ENCODE results near the gene ZNF428. TPM values are rescaled to one million over a fixed set of nuclear protein-coding genes. Genes with fewer than 3 reads are reported as not detected.

Gene ZNF428
- total and polyA plus RNA-seq, 4 donors, result 6.5 to 22.1 (median 14.4) TPM

DNA sequence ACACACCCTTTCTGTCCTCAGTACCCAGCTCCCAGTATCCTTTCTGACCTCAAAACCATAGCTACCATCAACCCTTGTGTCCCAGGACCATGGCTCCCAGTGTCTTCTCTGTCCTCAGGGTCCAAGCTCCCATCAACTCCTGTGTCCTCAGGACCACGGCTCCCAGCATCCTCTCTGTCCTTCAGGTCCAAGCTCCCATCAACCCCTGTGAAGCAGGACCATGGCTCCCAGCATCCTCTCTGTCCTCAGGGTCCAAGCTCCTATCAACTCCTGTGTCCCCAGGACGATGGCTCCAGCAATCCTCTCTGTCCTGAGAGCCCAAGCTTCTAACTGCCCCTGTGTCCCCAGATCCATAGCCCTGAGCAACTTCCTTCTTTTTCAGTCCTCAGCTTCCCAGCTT lies 21.9 kb upstream of the ZNF428 start:
- no peak for TF ChIP-seq FOXA1 (IDR thresholded peaks at IDR 0.05)
- no peak for TF ChIP-seq RXRA (IDR thresholded peaks at IDR 0.05)
- TF ChIP-seq TAF1 (conservative IDR thresholded peaks at IDR 0.05), result no peak
- TF ChIP-seq, protein P1, sequence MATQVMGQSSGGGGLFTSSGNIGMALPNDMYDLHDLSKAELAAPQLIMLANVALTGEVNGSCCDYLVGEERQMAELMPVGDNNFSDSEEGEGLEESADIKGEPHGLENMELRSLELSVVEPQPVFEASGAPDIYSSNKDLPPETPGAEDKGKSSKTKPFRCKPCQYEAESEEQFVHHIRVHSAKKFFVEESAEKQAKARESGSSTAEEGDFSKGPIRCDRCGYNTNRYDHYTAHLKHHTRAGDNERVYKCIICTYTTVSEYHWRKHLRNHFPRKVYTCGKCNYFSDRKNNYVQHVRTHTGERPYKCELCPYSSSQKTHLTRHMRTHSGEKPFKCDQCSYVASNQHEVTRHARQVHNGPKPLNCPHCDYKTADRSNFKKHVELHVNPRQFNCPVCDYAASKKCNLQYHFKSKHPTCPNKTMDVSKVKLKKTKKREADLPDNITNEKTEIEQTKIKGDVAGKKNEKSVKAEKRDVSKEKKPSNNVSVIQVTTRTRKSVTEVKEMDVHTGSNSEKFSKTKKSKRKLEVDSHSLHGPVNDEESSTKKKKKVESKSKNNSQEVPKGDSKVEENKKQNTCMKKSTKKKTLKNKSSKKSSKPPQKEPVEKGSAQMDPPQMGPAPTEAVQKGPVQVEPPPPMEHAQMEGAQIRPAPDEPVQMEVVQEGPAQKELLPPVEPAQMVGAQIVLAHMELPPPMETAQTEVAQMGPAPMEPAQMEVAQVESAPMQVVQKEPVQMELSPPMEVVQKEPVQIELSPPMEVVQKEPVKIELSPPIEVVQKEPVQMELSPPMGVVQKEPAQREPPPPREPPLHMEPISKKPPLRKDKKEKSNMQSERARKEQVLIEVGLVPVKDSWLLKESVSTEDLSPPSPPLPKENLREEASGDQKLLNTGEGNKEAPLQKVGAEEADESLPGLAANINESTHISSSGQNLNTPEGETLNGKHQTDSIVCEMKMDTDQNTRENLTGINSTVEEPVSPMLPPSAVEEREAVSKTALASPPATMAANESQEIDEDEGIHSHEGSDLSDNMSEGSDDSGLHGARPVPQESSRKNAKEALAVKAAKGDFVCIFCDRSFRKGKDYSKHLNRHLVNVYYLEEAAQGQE (IDR thresholded peaks at IDR 0.05), result no peak
- no peak for TF ChIP-seq RAD21 (IDR thresholded peaks at IDR 0.05)
- Histone ChIP-seq H3K27ac (ENCODE audit: low read depth in 1 of 2, low read length in 2 of 2) (no peak overlapping the region), H3K4me3 (ENCODE audit: low read depth in 1 of 3, low read length in 3 of 3) (no peak overlapping the region), H3K27me3 (ENCODE audit: control insufficient read depth in 4 of 4, insufficient read depth in 4 of 4, low read length in 3 of 4) (no peaks in the 10 kb centered on the region), H3K4me1 (ENCODE audit: control insufficient read depth in 4 of 4, insufficient read depth in 4 of 4, low read length in 3 of 4) (peaks cover 4 to 11% (median 9%) of the 10 kb centered on the region in 4 donors), H3K9me3 (ENCODE audit: control insufficient read depth in 4 of 4, low read length in 3 of 4) (peaks cover 0 to 4% (median 0%) of the 10 kb centered on the region in 4 donors), H3K36me3 (ENCODE audit: control insufficient read depth in 4 of 4, insufficient read depth in 3 of 4, low read depth in 1 of 4, low read length in 3 of 4) (no peaks in the 10 kb centered on the region), H3K9ac (ENCODE audit: low read depth in 1 of 2, low read length in 2 of 2) (no peak overlapping the region)
- 70% methylated on average over 2 of the region's 2 CpGs for WGBS
- DNase-seq (ENCODE audit: low spot score), result no peak

DNA sequence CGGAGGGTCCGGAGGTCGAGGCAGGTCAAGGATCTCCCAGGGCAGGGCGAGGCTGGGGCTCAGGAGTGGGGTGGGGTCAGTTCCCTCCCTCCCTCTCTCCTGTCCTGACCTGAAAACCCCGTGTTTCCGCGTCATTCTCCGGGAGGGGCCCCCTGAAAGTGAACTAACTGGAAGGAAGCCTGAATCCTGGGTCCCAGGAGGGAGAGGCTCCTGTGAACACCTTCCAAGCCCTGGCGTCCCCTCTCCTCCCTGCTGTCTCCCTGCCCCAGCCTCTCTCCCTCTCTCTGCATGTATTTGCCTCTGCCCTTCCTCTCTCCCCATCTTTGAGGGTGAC lies 21.0 kb upstream of the ZNF428 start:
- no peak overlapping the region for H3K9ac ChIP-seq (ENCODE audit: low read depth in 1 of 2, low read length in 2 of 2)

GRCh38 chr19:43639519-43640423 lies 20.3 kb upstream of the ZNF428 start, which contains the start of gene CADM4:
CADM4 (minus strand) TSS chr19:43639850; CDS start chr19:43639790, 60 bp downstream.
- no peaks in the 10 kb centered on the region for H3K27me3 ChIP-seq (ENCODE audit: control insufficient read depth in 4 of 4, insufficient read depth in 4 of 4, low read length in 3 of 4)
- no peak within 1 kb of the TSS for H3K9ac ChIP-seq (ENCODE audit: low read depth in 1 of 2, low read length in 2 of 2)
- H3K9me3 ChIP-seq (ENCODE audit: control insufficient read depth in 4 of 4, low read length in 3 of 4), result no peaks in the 10 kb centered on the region
- H3K27ac ChIP-seq (ENCODE audit: low read depth in 1 of 2, low read length in 2 of 2), result no peak within 1 kb of the TSS
- H3K4me1 ChIP-seq (ENCODE audit: control insufficient read depth in 4 of 4, insufficient read depth in 4 of 4, low read length in 3 of 4), result peaks cover 4 to 11% (median 9%) of the 10 kb centered on the region in 4 donors
- DNase-seq (ENCODE audit: low spot score), result peak; percentile 55
- 2% methylated on average over 110 of the region's 110 CpGs for WGBS
- H3K4me3 ChIP-seq (ENCODE audit: low read depth in 1 of 3, low read length in 3 of 3), result peak within 1 kb of the TSS; percentile 35 to 75 (median 67)
- H3K36me3 ChIP-seq (ENCODE audit: control insufficient read depth in 4 of 4, insufficient read depth in 3 of 4, low read depth in 1 of 4, low read length in 3 of 4), result no peaks in the 10 kb centered on the region
- TF ChIP-seq JUND (IDR thresholded peaks at IDR 0.05) (no peak), FOXA1 (IDR thresholded peaks at IDR 0.05) (no peak), ATF3 (IDR thresholded peaks at IDR 0.05) (no peak), MAX (IDR thresholded peaks at IDR 0.05) (no peak), YY1 (IDR thresholded peaks at IDR 0.05) (no peak), TAF1 (conservative IDR thresholded peaks at IDR 0.05) (no peak), RXRA (IDR thresholded peaks at IDR 0.05) (no peak), GABPA (IDR thresholded peaks at IDR 0.05 in 1 of 2, conservative IDR thresholded peaks at IDR 0.05 in 1 of 2) (no peak), FOXA2 (IDR thresholded peaks at IDR 0.05) (no peak), EGR1 (IDR thresholded peaks at IDR 0.05; ENCODE audit: low read depth in 2 of 2) (no peak)
- TF ChIP-seq, protein P2, sequence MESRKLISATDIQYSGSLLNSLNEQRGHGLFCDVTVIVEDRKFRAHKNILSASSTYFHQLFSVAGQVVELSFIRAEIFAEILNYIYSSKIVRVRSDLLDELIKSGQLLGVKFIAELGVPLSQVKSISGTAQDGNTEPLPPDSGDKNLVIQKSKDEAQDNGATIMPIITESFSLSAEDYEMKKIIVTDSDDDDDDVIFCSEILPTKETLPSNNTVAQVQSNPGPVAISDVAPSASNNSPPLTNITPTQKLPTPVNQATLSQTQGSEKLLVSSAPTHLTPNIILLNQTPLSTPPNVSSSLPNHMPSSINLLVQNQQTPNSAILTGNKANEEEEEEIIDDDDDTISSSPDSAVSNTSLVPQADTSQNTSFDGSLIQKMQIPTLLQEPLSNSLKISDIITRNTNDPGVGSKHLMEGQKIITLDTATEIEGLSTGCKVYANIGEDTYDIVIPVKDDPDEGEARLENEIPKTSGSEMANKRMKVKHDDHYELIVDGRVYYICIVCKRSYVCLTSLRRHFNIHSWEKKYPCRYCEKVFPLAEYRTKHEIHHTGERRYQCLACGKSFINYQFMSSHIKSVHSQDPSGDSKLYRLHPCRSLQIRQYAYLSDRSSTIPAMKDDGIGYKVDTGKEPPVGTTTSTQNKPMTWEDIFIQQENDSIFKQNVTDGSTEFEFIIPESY (IDR thresholded peaks at IDR 0.05), result no peak
- TF ChIP-seq, protein P1 (IDR thresholded peaks at IDR 0.05), result no peak
- TF ChIP-seq, protein P3, sequence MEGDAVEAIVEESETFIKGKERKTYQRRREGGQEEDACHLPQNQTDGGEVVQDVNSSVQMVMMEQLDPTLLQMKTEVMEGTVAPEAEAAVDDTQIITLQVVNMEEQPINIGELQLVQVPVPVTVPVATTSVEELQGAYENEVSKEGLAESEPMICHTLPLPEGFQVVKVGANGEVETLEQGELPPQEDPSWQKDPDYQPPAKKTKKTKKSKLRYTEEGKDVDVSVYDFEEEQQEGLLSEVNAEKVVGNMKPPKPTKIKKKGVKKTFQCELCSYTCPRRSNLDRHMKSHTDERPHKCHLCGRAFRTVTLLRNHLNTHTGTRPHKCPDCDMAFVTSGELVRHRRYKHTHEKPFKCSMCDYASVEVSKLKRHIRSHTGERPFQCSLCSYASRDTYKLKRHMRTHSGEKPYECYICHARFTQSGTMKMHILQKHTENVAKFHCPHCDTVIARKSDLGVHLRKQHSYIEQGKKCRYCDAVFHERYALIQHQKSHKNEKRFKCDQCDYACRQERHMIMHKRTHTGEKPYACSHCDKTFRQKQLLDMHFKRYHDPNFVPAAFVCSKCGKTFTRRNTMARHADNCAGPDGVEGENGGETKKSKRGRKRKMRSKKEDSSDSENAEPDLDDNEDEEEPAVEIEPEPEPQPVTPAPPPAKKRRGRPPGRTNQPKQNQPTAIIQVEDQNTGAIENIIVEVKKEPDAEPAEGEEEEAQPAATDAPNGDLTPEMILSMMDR (IDR thresholded peaks at IDR 0.05; ENCODE audit: low read depth, low read length, missing input control), result no peak

More for the DNA sequence above, 21.0 kb upstream of the ZNF428 start:
- Histone ChIP-seq H3K36me3 (ENCODE audit: control insufficient read depth in 4 of 4, insufficient read depth in 3 of 4, low read depth in 1 of 4, low read length in 3 of 4) (no peaks in the 10 kb centered on the region), H3K27me3 (ENCODE audit: control insufficient read depth in 4 of 4, insufficient read depth in 4 of 4, low read length in 3 of 4) (no peaks in the 10 kb centered on the region), H3K27ac (ENCODE audit: low read depth in 1 of 2, low read length in 2 of 2) (no peak overlapping the region), H3K4me1 (ENCODE audit: control insufficient read depth in 4 of 4, insufficient read depth in 4 of 4, low read length in 3 of 4) (peaks cover 4 to 11% (median 9%) of the 10 kb centered on the region in 4 donors), H3K4me3 (ENCODE audit: low read depth in 1 of 3, low read length in 3 of 3) (peak overlapping the region in 2 of 3 donors; percentile 67 to 75), H3K9me3 (ENCODE audit: control insufficient read depth in 4 of 4, low read length in 3 of 4) (no peaks in the 10 kb centered on the region)
- WGBS, result 19% methylated on average over 9 of the region's 9 CpGs
- TF ChIP-seq YY1 (IDR thresholded peaks at IDR 0.05), result no peak
- no peak for DNase-seq (ENCODE audit: low spot score)
